ELF-1 (cell line): ENCODE results near the gene NACC2.

ENCODE experiments used
- DNase-seq: peaks from one replicate; pipeline ENCODE4 v3.0.0-alpha.2; 2016; ENCODE audit warnings: low read depth, low spot score

The NACC2 gene

GRCh38 chr9:136012651-136013050, 82.4 kb downstream of the NACC2 start:
- DNase-seq = peak; percentile 1

GRCh38 chr9:136011703-136012496, 83.2 kb downstream of the NACC2 start:
- DNase-seq = peak; percentile 68

GRCh38 chr9:136011376-136011702, 83.8 kb downstream of the NACC2 start:
- DNase-seq = peak; percentile 52

- DNase-seq = peak; percentile 62
These were observed 84.3 kb downstream of the NACC2 start for GRCh38 chr9:136010615-136011361.

GRCh38 chr9:136010176-136010575, 84.9 kb downstream of the NACC2 start:
- no peak for DNase-seq

- DNase-seq = no peak
These were observed 85.6 kb downstream of the NACC2 start for GRCh38 chr9:136009516-136009915.

GRCh38 chr9:136008693-136008997, 86.4 kb downstream of the NACC2 start:
- no peak for DNase-seq

- DNase-seq = no peak
These were observed 87.0 kb downstream of the NACC2 start for GRCh38 chr9:136007934-136008692.

GRCh38 chr9:136007276-136007933, 87.7 kb downstream of the NACC2 start:
- DNase-seq = no peak

- no peak for DNase-seq
These were observed 88.9 kb downstream of the NACC2 start for GRCh38 chr9:136006169-136006568.

GRCh38 chr9:136004712-136005111, 90.4 kb downstream of the NACC2 start:
- DNase-seq = peak; percentile 71

GRCh38 chr9:136004219-136004618, 90.9 kb downstream of the NACC2 start:
- DNase-seq = no peak

- DNase-seq = no peak
These were observed 91.5 kb downstream of the NACC2 start for GRCh38 chr9:136003411-136004218.

GRCh38 chr9:136002881-136003280, 92.2 kb downstream of the NACC2 start:
- DNase-seq = no peak

GRCh38 chr9:136002215-136002614, 92.9 kb downstream of the NACC2 start:
- DNase-seq = no peak

GRCh38 chr9:136001231-136001630, 93.9 kb downstream of the NACC2 start:
- DNase-seq = no peak

- no peak for DNase-seq
These were observed 96.5 kb downstream of the NACC2 start for GRCh38 chr9:135998410-135999071.

- no peak for DNase-seq
These were observed 97.1 kb downstream of the NACC2 start for GRCh38 chr9:135998016-135998380.

- no peak for DNase-seq
These were observed 97.7 kb downstream of the NACC2 start for GRCh38 chr9:135997090-135998015.

GRCh38 chr9:135995816-135996215, 99.3 kb downstream of the NACC2 start:
- DNase-seq = no peak
